ENCODE results near the gene LMF2.
"Not testable (repeated sequence)": the region's sequence is repeated elsewhere in the genome, so short reads cannot be mapped to it uniquely, and the experiment has no call there.

Gene LMF2

GRCh38 chr22:50507421-50507990 lies at the start of gene LMF2:
Gene LMF2, minus strand, starts transcription at chr22:50507702. Its CDS starts 27 bp downstream, at chr22:50507675.
- peak; percentile 85 for DNase-seq (ENCODE audit: low read depth)

GRCh38 chr22:50556703-50557102 lies 49.2 kb upstream of the LMF2 start:
- DNase-seq (ENCODE audit: low read depth), result no peak

GRCh38 chr22:50553310-50553709 lies 45.8 kb upstream of the LMF2 start:
- no peak for DNase-seq (ENCODE audit: low read depth)

GRCh38 chr22:50551160-50551752 lies 43.8 kb upstream of the LMF2 start:
- no peak for DNase-seq (ENCODE audit: low read depth)

- no peak for DNase-seq (ENCODE audit: low read depth)
These were observed 42.9 kb upstream of the LMF2 start for GRCh38 chr22:50550395-50550794.

GRCh38 chr22:50548921-50549790 lies 41.7 kb upstream of the LMF2 start:
- no peak for DNase-seq (ENCODE audit: low read depth)

- DNase-seq (ENCODE audit: low read depth), result peak; percentile 48
These were observed 40.8 kb upstream of the LMF2 start for GRCh38 chr22:50548040-50548920.

GRCh38 chr22:50547263-50547985 lies 39.9 kb upstream of the LMF2 start:
- no peak for DNase-seq (ENCODE audit: low read depth)

- DNase-seq (ENCODE audit: low read depth), result no peak
These were observed 39.1 kb upstream of the LMF2 start for GRCh38 chr22:50546326-50547262.

- no peak for DNase-seq (ENCODE audit: low read depth)
These were observed 38.2 kb upstream of the LMF2 start, which contains the start of gene KLHDC7B for GRCh38 chr22:50545522-50546325. Gene KLHDC7B, plus strand, starts transcription at chr22:50545899. Its CDS starts 345 bp downstream, at chr22:50546244.

- DNase-seq (ENCODE audit: low read depth), result no peak
These were observed 37.3 kb upstream of the LMF2 start for GRCh38 chr22:50544746-50545253.

GRCh38 chr22:50544078-50544745 lies 36.7 kb upstream of the LMF2 start:
- DNase-seq (ENCODE audit: low read depth), result peak; percentile 66

- DNase-seq (ENCODE audit: low read depth), result no peak
These were observed 35.0 kb upstream of the LMF2 start for GRCh38 chr22:50542416-50542927.

- not testable (repeated sequence) for DNase-seq (ENCODE audit: low read depth)
These were observed 34.1 kb upstream of the LMF2 start for GRCh38 chr22:50541667-50542026.

GRCh38 chr22:50540381-50540780 lies 32.9 kb upstream of the LMF2 start:
- DNase-seq (ENCODE audit: low read depth), result no peak

GRCh38 chr22:50537765-50538164 lies 30.3 kb upstream of the LMF2 start:
- no peak for DNase-seq (ENCODE audit: low read depth)

- no peak for DNase-seq (ENCODE audit: low read depth)
These were observed 28.7 kb upstream of the LMF2 start for GRCh38 chr22:50536226-50536625.

- DNase-seq (ENCODE audit: low read depth), result no peak
These were observed 27.6 kb upstream of the LMF2 start for GRCh38 chr22:50535113-50535512.
